Effector memory CD4-positive, alpha-beta T cell (primary cell): ENCODE measurements around the gene MCRIP1.

Source experiments
- DNase-seq, 3 donors: peaks; one replicate each; pipeline ENCODE4 v3.0.0-alpha.2; 2020
- H3K27ac ChIP-seq: 2 replicates; pipeline ENCODE4 v1.7.0; 2013; ENCODE audit warnings: mild to moderate bottlenecking, low read length, moderate library complexity; ENCODE audit not compliant: insufficient read depth, poor library complexity, severe bottlenecking
- H3K27me3 ChIP-seq: replicated peaks from 2 replicates; pipeline ENCODE4 v1.7.0; 2013; ENCODE audit warnings: mild to moderate bottlenecking, low read length; ENCODE audit not compliant: insufficient read depth, control insufficient read depth, poor library complexity, severe bottlenecking
- H3K36me3 ChIP-seq: 2 replicates; pipeline ENCODE4 v1.7.0; 2013; ENCODE audit warnings: mild to moderate bottlenecking, low read length, moderate library complexity; ENCODE audit not compliant: control insufficient read depth, insufficient read depth
- H3K4me1 ChIP-seq: 2 replicates; pipeline ENCODE4 v1.7.0; 2013; ENCODE audit warnings: low read length, mild to moderate bottlenecking; ENCODE audit not compliant: control insufficient read depth, insufficient read depth, poor library complexity, severe bottlenecking
- H3K4me3 ChIP-seq: 2 replicates; pipeline ENCODE4 v1.7.0; 2013; ENCODE audit warnings: low read length, low read depth, mild to moderate bottlenecking; ENCODE audit not compliant: insufficient read depth, poor library complexity, severe bottlenecking
- H3K9me3 ChIP-seq: 2 replicates; pipeline ENCODE4 v1.7.0; 2013; ENCODE audit warnings: mild to moderate bottlenecking, low read length, moderate library complexity; ENCODE audit not compliant: control insufficient read depth

The MCRIP1 gene

DNA sequence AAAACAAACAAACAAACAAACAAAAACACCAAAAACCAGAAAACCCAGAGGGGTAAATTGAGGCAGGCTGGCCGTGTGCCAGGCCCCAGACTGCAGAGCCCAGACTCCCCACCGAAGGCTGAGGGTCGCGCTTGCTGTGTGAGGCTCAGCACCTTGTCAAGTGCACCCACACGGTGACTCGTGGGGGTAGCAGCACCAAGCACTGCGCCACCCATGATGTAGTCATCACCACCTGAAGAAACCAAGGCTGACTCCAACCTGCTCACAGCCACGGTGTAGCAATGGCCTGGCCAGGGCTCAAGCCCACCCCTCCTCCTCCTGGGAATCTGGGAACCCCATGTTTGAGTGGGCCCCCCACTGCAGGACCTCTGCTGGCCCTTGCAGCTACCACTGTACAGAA lies 11.9 kb downstream of the MCRIP1 start:
- H3K4me3 ChIP-seq = no peak overlapping the region
- peaks cover 7% of the 10 kb centered on the region for H3K36me3 ChIP-seq
- H3K27ac ChIP-seq = no peak overlapping the region
- no peaks in the 10 kb centered on the region for H3K27me3 ChIP-seq
- no peaks in the 10 kb centered on the region for H3K9me3 ChIP-seq
- no peaks in the 10 kb centered on the region for H3K4me1 ChIP-seq
- DNase-seq = no peak

DNA sequence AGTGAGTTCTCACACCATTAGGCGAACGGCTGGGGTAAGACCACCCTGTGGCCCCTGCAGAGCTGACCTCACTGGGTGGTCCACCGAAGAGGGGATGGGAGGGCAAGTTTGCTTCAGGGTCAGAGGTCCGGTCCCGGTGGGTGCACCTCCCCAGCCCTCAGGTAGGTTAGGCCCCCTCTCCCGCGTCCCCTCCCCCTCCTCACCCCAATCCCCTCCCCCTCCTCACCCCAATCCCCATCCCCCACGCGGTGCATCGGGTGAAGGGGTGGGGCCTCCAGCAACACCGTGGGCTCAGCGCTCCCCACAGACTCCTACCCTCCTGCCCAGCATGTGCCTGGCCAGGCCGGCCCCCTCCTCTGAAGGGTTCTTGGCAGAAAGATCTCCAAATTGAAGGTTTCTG lies 13.4 kb downstream of the MCRIP1 start:
- Histone ChIP-seq H3K4me1 (no peaks in the 10 kb centered on the region), H3K9me3 (no peaks in the 10 kb centered on the region), H3K4me3 (no peak overlapping the region), H3K27me3 (no peaks in the 10 kb centered on the region), H3K36me3 (peaks cover 7% of the 10 kb centered on the region), H3K27ac (no peak overlapping the region)
- no peak for DNase-seq

GRCh38 chr17:81817758-81818147 lies 15.3 kb downstream of the MCRIP1 start:
- Histone ChIP-seq H3K4me1 (no peaks in the 10 kb centered on the region), H3K27ac (no peak overlapping the region), H3K36me3 (no peaks in the 10 kb centered on the region), H3K9me3 (no peaks in the 10 kb centered on the region), H3K27me3 (no peaks in the 10 kb centered on the region), H3K4me3 (no peak overlapping the region)
- no peak for DNase-seq

DNA sequence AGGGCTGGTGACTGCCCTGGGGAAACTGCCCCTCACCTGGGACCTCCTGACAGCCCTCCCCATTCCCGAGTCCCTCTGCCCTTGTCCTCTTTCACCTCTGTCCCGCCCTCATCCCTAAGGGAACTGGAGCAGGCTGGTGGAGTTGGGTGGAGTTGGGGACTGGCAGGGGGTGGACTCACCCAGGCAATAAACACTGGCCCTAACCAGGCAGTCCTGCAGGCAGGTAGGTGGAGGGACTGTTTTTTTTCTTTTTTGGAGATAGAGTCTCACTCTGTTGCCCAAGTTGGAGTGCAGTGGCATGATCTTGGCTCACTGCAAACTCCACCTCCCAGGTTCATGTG lies 17.5 kb downstream of the MCRIP1 start:
- Histone ChIP-seq H3K4me1 (no peaks in the 10 kb centered on the region), H3K27ac (no peak overlapping the region), H3K36me3 (no peaks in the 10 kb centered on the region), H3K27me3 (no peaks in the 10 kb centered on the region), H3K4me3 (no peak overlapping the region), H3K9me3 (no peaks in the 10 kb centered on the region)
- no peak for DNase-seq

- Histone ChIP-seq H3K4me3 (no peak overlapping the region), H3K27ac (no peak overlapping the region), H3K27me3 (no peaks in the 10 kb centered on the region), H3K9me3 (no peaks in the 10 kb centered on the region), H3K36me3 (no peaks in the 10 kb centered on the region), H3K4me1 (no peaks in the 10 kb centered on the region)
- no peak for DNase-seq
These were observed 18.1 kb downstream of the MCRIP1 start for GRCh38 chr17:81814748-81815645.

GRCh38 chr17:81813861-81814683 lies 19.0 kb downstream of the MCRIP1 start:
- no peaks in the 10 kb centered on the region for H3K36me3 ChIP-seq
- no peak overlapping the region for H3K4me3 ChIP-seq
- H3K27ac ChIP-seq = no peak overlapping the region
- no peaks in the 10 kb centered on the region for H3K9me3 ChIP-seq
- peaks cover 2% of the 10 kb centered on the region for H3K27me3 ChIP-seq
- no peaks in the 10 kb centered on the region for H3K4me1 ChIP-seq
- DNase-seq = no peak

DNA sequence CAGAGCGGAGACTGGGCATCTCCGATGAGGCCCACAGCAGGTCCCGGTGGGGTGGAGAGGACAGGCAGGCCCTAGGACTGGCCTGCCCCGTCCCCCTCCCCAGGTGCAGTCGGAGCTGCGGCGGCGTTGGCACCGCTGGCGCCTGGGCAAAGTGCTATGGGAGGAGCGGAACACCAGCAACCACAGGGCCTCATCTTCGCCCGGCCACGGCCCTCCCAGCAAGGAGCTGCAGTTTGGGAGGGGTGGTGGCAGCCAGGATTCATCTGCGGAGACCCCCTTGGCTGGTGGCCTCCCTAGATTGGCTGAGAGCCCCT lies 19.8 kb downstream of the MCRIP1 start:
- H3K4me3 ChIP-seq = no peak overlapping the region
- H3K4me1 ChIP-seq = no peaks in the 10 kb centered on the region
- peaks cover 3% of the 10 kb centered on the region for H3K27me3 ChIP-seq
- no peak for DNase-seq
- no peak overlapping the region for H3K27ac ChIP-seq
- H3K9me3 ChIP-seq = no peaks in the 10 kb centered on the region
- no peaks in the 10 kb centered on the region for H3K36me3 ChIP-seq

- no peaks in the 10 kb centered on the region for H3K4me1 ChIP-seq
- H3K27ac ChIP-seq = no peak overlapping the region
- DNase-seq = no peak
- no peaks in the 10 kb centered on the region for H3K9me3 ChIP-seq
- H3K27me3 ChIP-seq = peaks cover 3% of the 10 kb centered on the region
- no peaks in the 10 kb centered on the region for H3K36me3 ChIP-seq
- no peak overlapping the region for H3K4me3 ChIP-seq
These were observed 20.3 kb downstream of the MCRIP1 start for GRCh38 chr17:81812571-81813370.

GRCh38 chr17:81811705-81812570 lies 21.2 kb downstream of the MCRIP1 start:
- Histone ChIP-seq H3K27me3 (peaks cover 6% of the 10 kb centered on the region), H3K36me3 (no peaks in the 10 kb centered on the region), H3K9me3 (no peaks in the 10 kb centered on the region), H3K4me3 (no peak overlapping the region), H3K27ac (no peak overlapping the region), H3K4me1 (no peaks in the 10 kb centered on the region)
- DNase-seq = no peak
